Endothelial cell of hepatic sinusoid (primary cell): ENCODE measurements around the gene ACD.
"Not testable (repeated sequence)": the region's sequence is repeated elsewhere in the genome, so short reads cannot be mapped to it uniquely, and the experiment has no call there.

Experiments used
- in situ Hi-C: cut with HindIII; loops from 2 replicates; pipeline ENCODE4 v1.10.0; 2017; ENCODE audit warnings: low sequenced_read_pairs

ACD gene

DNA sequence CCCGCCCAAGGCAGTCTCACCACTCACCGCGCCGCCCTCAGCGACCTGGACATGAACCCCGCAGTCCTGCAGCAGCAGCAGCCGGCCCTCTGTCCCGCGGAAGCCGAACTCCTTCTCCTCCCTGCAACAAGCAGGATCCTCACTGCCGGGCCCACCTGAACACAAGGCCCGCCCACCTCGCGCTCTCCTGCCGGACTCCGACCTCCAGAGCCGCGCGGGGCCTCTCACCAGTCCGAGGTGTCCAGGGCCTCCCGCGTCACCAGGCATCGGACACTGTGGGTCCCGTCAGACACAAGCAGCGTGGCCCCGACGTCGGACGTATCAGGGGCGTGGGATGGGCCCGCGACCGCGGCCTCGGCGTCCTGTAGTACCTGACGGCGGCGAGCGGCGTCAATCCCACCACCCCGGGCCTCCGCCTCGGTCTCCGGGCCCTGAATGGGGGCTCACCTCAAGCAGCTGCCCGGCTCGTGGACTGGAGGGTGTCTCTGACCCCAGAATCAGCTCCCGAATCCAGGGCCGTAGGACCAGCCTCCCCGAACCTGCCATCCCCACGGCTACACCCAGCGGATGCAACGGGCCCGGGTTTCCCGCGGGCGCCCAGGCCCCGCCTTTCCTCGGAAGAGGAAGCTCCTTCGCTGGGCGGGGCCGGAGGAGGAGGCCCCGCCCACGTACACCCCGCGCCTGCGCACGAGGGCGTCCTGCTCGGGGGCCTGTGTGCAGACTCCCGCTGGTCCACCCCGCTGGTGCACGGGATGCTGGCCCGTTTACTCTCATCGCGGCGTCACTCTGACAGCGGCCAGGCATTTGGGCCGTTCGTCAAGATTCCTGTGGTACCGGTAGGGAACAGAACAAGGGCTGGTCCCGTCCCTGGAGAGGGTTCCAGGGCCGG is at the start of gene ACD:
Gene ACD (minus strand): TSS at position 586 of the 889 bp plus-strand sequence. CDS start 40 bp downstream, at position 546.
- in situ Hi-C loops: no loop called here

DNA sequence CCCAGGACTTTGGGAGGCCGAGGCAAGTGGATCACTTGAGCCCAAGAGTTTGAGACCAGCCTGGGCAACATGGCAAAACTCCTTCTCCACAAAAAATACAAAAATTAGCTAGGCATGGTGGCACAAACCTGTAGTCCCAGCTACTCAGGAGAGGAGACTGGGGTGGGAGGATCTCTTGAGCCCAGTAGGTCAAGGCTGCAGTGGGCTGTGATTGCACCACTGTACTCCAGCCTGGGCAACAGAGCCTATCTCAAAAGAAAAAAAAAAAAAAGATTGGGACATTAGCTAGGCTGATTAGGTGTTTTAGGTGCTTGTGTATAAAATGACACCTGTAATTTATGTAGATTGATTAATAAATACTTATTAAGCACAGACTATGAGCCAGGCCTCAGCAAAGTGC is 49.0 kb upstream of the ACD start:
- in situ Hi-C loops: no loop called here

DNA sequence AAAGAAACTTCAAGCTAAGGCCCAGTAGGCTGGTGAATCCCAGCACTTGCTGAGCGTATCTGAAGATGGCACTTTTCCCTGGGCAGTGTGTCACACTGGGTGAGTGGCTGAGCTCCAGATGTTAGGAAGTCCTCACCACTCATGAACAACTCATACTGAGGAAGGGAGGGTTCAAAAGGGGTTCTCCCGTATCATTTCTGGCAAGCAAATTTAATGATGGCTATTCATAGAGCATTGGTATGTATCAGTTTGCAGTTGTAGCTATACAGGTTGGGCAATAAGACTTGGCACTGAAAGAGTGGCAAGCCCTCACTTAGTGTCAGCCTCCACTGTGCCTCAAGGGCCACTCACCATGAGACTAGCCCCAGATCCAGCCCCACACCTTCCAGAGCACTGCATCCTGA is 48.3 kb upstream of the ACD start:
- in situ Hi-C loops: no loop called here

DNA sequence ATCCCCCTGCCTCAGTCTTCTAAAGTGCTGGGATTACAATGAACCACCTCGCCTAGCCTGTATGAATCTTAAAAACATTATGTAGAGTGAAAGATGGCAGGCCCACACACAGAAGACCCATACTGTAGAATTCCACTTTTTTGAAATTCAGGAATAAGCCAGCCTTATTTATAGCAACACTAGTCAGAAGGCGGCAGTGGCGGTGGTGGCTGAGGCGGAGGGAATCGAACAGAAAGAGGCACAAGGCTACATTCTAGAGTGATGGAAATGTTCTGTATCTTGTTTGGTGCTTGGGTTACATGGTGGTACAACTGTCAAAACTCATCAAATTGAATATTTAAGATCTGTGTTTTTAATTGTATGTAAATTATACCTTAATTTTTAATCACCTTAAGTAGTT is 47.7 kb upstream of the ACD start:
- in situ Hi-C loops: no loop called here

DNA sequence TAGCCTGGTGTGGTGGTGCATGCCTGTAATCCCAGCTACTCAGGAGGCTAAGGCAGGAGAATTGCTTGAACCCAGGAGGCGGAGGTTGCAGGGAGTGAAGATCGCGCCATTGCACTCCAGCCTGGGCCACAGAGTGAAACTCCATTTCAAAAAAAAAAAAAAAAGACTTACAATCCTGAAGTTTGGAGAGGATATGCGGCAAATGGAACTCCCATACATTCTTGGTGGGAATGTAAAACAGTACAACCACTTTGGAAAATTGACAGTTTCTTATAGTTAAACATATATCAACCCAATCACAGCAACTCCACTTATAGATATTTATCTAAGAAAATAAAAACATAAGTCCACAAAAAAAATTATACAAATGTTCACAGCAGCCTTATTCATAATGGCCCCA is 47.1 kb upstream of the ACD start:
- in situ Hi-C loops: no loop called here

DNA sequence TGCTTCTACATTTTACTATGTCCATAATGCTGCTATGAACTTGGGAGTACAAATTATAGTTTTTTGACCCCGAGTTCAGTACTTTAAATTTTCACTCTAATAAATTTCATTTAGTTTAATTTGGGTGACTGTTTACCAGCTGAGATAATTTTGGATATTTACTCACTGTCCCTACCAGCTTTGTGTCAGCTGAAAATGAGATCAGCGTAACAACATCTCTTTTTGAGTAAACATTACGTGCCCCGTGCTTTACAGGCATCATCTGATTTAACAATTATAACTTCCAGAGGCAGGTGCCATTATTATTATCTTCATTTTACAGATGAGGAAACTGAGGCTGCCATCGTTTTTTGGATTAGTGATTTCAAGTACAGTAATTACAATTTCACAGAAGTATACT is 44.0 kb upstream of the ACD start:
- in situ Hi-C loops: no loop called here

DNA sequence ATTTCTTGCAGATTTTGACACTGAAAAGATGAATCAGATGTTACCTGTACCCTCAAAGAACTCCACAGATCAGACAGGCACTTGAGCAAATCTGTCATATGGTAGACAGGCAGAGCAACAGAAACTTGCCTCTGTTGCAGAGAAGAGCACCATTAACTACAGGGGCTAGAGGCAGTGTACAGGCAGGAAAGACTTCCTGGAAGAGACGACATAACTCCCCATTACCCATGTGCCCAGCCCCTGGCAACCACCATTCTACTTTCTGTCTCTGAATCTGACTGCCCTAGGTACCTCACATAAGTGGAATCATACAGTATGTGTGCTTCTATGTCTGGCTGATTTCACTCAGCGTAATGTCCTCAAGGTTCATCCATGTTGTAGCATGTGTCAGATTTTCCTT is 43.6 kb upstream of the ACD start:
- in situ Hi-C loops: no loop called here

DNA sequence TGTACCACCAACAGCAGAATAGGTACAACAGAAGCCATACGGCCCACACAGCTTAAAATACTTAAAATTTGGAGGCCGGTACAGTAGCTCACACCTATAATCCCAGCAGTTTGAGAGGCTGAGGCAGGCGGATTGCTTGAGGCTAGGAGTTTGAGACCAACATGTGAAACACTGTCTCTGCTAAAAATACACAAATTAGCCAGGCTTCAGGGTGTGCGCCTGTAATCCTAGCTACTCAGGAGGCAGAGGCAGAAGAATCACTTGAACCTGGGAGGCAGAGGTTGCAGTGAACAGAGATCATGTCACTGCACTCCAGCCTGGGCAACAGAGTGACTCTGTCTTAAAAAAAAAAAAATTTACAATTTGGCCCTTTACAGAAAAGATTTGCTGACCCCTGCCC is 42.1 kb upstream of the ACD start:
- in situ Hi-C loops: no loop called here

DNA sequence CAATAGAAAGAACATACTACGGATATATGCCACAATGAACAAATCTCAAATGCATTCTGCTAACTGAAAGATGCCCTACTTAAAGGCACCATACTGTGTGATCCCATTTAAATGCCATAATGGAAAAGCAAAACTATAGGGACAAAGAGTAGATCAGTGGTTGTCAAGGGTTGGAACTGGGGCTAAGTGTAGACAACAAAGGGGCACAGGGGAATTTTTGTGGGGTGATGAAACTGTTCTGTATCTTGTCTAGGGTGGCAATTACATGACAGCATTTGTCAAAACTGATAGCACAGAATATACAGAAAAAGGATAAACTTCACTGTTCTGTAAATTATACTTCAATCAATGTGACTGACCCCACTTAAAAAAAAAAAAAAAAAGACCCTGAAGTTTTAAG is 41.4 kb upstream of the ACD start:
- in situ Hi-C loops: no loop called here

DNA sequence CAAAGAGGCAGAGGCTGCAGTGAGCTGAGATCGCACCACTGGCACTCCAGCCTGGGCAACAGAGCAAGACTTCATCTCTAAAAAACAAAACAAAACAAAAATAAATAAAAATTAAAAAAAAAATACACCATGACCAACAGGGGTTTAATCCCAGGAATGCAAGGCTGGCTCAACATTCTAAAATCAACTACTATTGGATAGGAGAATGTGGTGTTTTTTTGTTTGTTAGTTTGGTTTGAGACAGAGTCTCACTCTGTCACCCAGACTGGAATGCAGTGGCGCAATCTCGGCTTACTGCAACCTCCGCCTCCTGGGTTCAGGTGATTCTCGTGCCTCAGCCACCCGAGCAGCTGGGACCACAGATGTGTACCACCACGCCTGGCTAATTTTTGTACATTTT is 39.2 kb upstream of the ACD start:
- in situ Hi-C loops: no loop called here

DNA sequence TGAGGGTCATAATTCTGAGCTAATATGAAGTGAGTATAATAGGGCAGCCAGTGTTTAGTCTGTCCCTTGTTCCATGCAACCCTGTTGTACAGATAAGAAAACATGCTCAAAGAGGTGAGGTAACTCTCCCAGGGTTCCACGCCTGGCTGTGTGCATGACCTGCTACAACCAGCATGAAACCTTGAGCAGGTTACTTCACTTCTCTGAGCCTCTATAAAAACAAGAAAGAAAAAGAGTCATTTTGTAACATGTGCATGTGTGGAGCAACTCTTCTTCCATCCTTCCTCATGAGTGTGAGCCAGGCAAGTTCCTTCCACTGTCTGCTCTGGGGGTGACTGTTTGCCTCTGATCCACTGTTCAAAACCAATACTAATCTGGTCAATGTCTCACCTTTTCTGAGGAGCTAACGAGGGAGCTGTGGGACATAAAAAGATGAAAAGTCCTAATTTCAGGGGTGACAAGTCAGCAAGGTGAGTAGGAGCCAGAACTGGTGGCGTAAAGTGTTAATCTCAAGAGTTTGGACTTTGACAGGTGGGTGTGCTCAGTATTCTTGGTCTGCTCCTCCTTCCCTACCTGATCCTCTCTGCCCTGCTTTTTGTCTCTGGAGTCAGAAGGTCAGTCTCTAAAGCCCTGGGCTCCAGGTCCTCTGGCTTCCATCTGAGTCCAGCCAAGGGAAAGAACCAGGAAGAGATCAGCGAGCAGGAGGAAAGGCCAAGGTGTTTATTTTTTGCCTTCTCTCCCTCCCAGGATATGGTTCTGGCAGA is 37.5 kb upstream of the ACD start:
- in situ Hi-C loops: no loop called here

DNA sequence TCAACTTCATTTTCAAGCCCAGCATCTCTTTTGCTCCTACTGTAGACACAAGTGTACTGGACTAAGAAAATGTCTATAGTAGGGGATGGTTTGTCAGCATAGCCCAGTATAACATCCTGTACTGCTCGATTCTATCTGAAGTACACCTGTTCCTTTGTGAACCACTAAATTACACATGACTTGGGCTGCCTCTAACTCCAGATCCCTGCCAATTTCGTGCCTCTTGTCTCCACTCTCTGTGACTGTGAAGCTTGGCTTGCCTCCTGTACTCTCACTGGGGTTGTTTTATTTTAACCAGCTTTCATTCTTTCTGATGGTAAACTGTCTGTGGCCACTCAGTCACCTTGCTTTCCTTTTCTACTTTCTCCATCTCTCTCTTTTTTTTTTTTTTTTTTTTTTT is 34.6 kb upstream of the ACD start:
- in situ Hi-C loops: no loop called here

DNA sequence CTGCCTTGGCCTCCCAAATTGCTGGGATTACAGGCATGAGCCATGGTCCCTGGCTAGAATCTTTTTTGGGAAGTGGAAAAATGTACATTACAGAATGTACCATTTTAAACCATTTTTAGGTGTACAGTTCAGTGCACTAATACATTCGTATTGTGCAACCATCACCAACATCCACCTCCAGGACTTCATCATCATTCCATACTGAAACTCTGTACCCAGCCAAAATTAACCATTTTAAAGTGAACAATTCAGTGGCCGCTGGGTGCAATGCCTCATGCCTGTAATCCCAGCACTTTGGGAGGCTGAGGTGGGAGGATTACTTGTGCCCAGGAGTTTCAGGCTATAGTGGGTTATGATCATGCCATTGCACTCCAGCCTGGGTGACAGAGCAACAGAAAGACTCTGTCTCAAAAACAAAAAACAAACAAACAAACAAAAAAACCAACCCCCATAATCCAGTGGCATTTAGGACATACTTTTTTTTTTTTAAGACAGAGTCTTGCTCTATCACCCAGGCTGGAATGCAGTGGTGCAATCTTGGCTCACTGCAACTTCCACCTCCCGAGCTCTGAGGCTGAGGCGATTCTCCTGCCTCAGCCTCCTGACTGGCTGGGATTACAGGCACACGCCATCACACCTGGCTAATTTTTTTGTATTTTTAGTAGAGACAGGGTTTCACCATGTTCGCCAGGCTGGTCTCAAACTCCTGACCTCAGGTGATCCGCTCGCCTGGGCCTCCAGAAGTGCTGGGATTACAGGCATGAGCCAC is 33.6 kb upstream of the ACD start:
- in situ Hi-C loops: not testable (repeated sequence)

DNA sequence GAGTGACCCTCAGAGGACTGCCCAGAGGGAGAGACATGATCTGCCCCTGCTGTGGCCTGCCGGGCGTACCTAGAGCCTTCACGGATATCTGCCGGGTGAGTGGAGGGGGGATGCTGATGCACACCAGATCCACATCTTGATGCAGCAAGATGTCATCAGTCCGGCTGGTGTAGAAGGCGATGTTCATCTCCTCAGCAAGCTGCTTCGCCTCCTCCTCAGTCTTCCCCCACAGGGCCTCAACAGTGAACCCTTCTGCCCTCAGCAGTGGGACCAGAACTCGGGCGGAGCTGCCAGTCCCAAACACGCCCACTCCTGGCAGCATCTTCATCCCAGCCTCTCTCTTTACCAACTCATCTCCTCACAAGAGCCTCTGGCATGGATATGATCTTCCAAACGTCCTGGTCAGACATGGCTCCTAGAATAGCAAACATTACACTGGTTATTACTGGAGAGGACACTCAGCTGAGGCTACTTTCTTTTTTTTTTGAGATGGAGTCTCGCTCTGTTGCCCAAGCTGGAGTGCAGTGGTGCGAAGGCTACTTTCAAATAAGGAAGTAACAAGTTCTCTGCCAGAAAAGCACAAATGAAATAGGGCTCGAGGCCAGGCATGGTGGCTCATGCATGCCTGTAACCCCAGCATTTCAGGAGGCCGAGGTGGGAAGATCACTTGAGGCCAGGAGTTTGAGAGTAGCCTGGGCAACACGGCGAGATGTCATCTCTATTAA is 25.5 kb upstream of the ACD start:
- in situ Hi-C loops: no loop called here

DNA sequence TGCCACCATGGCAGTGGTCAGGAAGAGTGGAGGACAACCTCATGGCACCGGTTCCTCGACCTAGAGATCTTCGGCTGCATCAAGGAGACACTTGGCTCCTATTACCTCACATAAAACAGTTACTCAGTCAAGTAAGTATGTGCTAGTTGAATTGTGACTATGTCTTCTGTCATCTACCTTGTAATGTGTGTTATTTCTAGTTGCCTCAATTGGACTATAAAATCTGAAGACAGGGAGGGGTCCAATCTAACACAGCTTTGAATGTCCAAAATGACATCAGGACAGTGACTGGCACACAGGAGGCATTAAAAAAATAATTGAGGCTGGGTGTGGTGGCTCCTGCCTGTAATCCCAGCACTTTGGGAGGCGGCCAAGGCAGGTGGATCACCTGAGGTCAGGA is 23.7 kb upstream of the ACD start:
- in situ Hi-C loops: loop anchor here (5.0 kb wide), 2 partner anchors 34 to 76 kb away; partner anchors contain the start of gene GFOD2

DNA sequence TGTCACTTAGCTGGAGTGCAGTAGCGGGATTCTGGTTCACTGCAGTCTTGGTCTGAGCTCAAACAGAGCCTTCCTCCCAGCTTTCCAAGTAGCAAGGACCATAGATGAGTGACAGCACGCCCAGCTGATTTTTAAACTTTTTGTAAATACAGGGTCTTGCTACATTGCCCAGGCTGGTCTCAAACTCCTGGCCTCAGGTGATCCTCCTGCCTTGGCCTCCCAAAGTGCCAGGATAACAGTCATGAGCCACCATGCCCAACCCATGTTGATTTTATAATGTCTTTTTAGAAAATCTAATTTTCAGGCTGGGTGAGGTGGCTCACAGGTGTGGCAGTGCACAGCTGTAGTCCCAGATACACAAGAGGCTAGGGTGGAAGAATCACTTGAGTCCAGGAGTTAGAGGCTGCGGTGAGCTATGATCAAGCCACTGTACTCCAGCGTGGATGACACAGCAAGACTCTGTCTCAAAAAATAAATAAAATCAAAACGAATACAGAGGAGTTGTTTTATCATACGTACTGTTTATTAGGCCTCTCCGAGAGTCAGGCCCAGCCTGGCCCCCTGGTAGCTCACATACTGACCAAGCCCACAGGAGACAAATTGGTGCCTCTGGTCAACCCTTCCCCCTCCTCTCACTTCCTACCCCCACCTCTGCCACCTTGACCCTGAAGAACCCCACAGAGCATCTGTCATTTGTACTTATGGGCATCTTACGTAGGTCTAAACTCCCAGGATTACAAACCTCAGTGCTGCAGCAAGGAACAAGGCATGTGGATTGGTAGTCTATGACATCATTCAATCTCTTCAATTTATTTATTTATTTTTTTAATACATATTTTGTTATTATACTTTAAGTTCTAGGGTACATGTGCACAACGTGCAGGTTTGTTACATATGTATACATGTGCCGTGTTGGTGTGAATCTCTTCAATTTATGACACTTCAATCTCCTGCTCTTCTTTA is 20.2 kb upstream of the ACD start:
- in situ Hi-C loops: loop anchor here (5.0 kb wide), 2 partner anchors 37 to 73 kb away; partner anchors contain the start of gene GFOD2

DNA sequence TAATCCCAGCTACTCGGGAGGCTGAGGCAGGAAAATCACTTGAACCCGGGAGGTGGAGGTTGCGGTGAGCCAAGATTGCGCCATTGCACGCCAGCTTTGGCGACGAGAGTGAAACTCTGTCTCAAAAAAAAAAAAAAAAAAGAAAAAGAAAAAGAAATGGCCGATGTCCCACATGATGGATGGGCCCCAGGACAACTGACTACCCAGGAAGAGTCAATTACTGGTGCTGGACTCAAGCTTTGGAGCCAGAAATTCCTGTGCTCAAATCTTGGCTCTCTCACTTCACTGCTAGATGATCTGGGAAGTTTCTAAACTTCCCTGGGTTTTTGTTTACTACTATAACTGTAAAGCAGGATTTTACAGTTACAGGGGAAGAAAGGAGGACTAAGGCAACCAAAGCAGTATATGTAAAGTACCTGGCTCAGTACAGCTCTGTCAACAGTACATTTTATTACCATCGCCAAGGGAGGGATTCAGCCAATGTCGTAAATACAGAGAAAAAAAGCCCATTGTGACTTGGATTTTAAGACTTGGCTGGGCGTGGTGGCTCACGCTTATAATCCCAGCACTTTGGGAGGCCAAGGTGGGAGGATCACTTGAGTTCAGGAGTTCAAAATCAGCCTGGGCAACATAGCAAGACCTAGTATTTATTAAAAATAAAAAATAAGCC is 18.4 kb upstream of the ACD start:
- in situ Hi-C loops: no loop called here

DNA sequence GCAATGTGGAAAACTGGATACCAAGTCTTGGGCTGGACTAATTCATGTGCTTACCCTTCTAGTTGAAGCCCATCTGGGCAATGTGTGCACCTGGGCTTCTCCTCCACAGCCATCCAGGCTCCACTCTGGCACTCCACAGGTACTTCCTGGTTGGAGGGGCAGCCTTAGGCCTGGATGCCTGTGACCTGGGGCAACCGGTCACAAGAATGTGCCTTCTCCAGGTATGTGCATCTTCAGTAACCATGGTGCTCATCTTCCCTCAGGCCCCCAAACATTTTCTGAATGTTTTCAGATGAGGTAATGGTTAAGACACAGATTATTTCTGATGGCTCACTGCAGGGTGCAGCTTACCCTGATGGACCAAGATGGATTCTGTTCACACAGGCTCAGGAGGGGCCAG is 17.7 kb upstream of the ACD start:
- in situ Hi-C loops: no loop called here

DNA sequence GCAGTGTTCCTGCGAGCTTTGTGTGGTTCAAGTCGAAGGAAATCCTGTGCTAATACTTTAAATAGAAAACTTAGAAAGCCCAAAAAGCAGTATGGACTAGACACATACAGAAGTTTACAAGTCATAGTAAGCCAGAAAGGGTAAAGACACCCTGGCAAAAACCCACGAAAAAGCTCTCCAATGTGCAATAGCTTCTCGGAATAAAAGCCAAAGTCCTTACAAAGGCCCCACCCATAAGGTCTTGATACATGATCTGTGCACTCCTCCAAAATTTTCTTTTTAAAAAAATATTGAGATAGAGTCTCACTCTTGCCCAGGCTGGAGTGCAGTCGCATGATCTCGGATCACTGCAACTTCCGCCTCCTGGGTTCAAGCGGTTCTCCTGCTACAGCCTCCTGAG is 16.9 kb upstream of the ACD start:
- in situ Hi-C loops: no loop called here
